HEK293T (cell line): Measurements from ENCODE around the gene ACAN.
A peak's percentile ranks its signal among the peaks of the same experiment; 100 is the strongest.

Experiments
- CTCF ChIA-PET: fragments of 350-600 bp; formaldehyde crosslinking; extraction: SDS; loops from one replicate; lab custom pipeline; 2021; ENCODE audit warnings: antibody characterized with exemption, inconsistent platforms; lab: Yijun Ruan, JAX
- POLR2A ChIA-PET: fragments of 350-600 bp; formaldehyde crosslinking; extraction: SDS; loops from one replicate; lab custom pipeline; 2020; ENCODE audit warnings: antibody characterized with exemption, inconsistent platforms; lab: Yijun Ruan, JAX
- DNase-seq: peaks from one replicate; pipeline ENCODE4 v3.0.0; 2012; ENCODE audit warnings: mixed read lengths; ENCODE audit errors: extremely low spot score
- ARNT ChIP-seq: fragments of 450-650 bp; IDR thresholded peaks from 2 replicates; pipeline ENCODE4 v1.6.1; 2017; ENCODE audit warnings: mild to moderate bottlenecking
- BHLHE40 ChIP-seq: fragments of 450-650 bp; IDR thresholded peaks from 2 replicates; pipeline ENCODE4 v1.6.1; 2016; ENCODE audit warnings: mild to moderate bottlenecking, moderate library complexity, borderline replicate concordance
- CTBP1 ChIP-seq: fragments of 450-650 bp; IDR thresholded peaks from 2 replicates; pipeline ENCODE4 v1.6.1; 2016; ENCODE audit warnings: borderline replicate concordance
- ELF4 ChIP-seq: fragments of 450-650 bp; IDR thresholded peaks from 2 replicates; pipeline ENCODE4 v1.6.1; 2017; ENCODE audit warnings: antibody characterized with exemption
- FOXA1 ChIP-seq: fragments of 450-650 bp; IDR thresholded peaks from 2 replicates; pipeline ENCODE4 v1.6.1; 2016; ENCODE audit warnings: mild to moderate bottlenecking
- FOXK2 ChIP-seq: fragments of 450-650 bp; IDR thresholded peaks from 2 replicates; pipeline ENCODE4 v1.6.1; 2016; ENCODE audit warnings: mild to moderate bottlenecking
- FOXM1 ChIP-seq: fragments of 450-650 bp; IDR thresholded peaks from 2 replicates; pipeline ENCODE4 v1.6.1; 2017; ENCODE audit warnings: mild to moderate bottlenecking, borderline replicate concordance
- HDGF ChIP-seq: fragments of 450-650 bp; IDR thresholded peaks from 2 replicates; pipeline ENCODE4 v1.6.1; 2017; ENCODE audit warnings: antibody characterized with exemption, borderline replicate concordance
- L3MBTL2 ChIP-seq: fragments of 450-650 bp; conservative IDR thresholded peaks from 2 replicates; pipeline ENCODE4 v1.6.1; 2016; ENCODE audit warnings: mild to moderate bottlenecking
- LEF1 ChIP-seq: fragments of 450-650 bp; IDR thresholded peaks from 2 replicates; pipeline ENCODE4 v1.6.1; 2017; ENCODE audit warnings: mild to moderate bottlenecking, borderline replicate concordance
- NFRKB ChIP-seq: fragments of 450-650 bp; IDR thresholded peaks from 2 replicates; pipeline ENCODE4 v1.6.1; 2016; ENCODE audit warnings: mild to moderate bottlenecking, moderate library complexity
- SP1 ChIP-seq: fragments of 450-650 bp; IDR thresholded peaks from 2 replicates; pipeline ENCODE4 v1.6.1; 2017
- SUZ12 ChIP-seq: fragments of 450-650 bp; IDR thresholded peaks from 2 replicates; pipeline ENCODE4 v1.6.1; 2016; ENCODE audit warnings: mild to moderate bottlenecking
- TARDBP ChIP-seq: fragments of 450-650 bp; IDR thresholded peaks from 2 replicates; pipeline ENCODE4 v1.6.1; 2016
- ZNF384 ChIP-seq: fragments of 450-650 bp; IDR thresholded peaks from 2 replicates; pipeline ENCODE4 v1.6.1; 2016
- TF ChIP-seq, protein P1 (sequence below): fragments of 450-650 bp; IDR thresholded peaks from 2 replicates; pipeline ENCODE4 v1.6.1; 2016

ACAN gene

DNA sequence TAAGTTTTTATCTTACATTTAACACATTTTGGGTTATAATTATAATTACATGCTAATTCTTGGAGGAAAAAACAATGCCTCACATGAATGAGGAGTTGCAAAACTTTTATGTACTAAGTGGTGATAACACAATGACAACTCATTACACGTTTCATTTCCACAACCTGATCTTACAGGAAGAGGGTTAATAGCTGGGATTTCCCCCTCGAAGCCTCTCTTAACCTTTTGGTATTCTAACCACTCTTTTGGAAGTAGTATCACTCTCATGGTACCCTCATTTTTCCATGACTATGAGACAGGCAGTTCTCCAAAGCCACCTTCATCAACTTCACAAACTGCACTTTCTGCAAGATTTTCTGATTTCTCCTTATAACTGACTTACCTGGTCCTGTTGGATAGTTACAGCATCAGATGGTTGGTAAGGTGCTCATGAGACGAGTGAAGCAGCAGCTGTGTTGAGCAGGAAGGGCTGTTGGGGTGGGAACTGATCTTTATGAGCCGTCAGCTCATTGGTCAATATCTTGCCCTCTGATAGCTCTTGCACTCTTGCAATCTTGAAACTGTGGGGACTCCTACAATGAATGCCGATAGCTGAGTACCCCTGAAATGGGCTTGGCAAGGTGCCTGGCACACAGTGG, 41.6 kb downstream of the ACAN start:
- no peak for DNase-seq
- no peak for TF ChIP-seq FOXM1
- TF ChIP-seq SUZ12, result no peak
- no peak for TF ChIP-seq HDGF
- no peak for TF ChIP-seq CTBP1
- no peak for TF ChIP-seq BHLHE40
- TF ChIP-seq SP1, result no peak
- TF ChIP-seq, protein P1, sequence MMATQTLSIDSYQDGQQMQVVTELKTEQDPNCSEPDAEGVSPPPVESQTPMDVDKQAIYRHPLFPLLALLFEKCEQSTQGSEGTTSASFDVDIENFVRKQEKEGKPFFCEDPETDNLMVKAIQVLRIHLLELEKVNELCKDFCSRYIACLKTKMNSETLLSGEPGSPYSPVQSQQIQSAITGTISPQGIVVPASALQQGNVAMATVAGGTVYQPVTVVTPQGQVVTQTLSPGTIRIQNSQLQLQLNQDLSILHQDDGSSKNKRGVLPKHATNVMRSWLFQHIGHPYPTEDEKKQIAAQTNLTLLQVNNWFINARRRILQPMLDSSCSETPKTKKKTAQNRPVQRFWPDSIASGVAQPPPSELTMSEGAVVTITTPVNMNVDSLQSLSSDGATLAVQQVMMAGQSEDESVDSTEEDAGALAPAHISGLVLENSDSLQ, result no peak
- TF ChIP-seq ZNF384, result no peak
- CTCF ChIA-PET, result no interaction called here
- POLR2A ChIA-PET, result no interaction called here

DNA sequence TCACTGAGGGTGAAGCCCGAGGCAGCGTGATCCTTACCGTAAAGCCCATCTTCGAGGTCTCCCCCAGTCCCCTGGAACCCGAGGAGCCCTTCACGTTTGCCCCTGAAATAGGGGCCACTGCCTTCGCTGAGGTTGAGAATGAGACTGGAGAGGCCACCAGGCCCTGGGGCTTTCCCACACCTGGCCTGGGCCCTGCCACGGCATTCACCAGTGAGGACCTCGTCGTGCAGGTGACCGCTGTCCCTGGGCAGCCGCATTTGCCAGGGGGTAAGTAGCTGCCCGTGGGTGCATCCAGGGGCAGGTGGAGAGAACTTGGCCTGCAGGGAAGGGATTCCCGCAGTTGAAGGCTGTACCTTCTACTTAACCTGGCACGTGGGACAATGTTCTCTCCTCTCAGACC, 42.4 kb downstream of the ACAN start:
- CTCF ChIA-PET, result no interaction called here
- DNase-seq, result no peak

DNA sequence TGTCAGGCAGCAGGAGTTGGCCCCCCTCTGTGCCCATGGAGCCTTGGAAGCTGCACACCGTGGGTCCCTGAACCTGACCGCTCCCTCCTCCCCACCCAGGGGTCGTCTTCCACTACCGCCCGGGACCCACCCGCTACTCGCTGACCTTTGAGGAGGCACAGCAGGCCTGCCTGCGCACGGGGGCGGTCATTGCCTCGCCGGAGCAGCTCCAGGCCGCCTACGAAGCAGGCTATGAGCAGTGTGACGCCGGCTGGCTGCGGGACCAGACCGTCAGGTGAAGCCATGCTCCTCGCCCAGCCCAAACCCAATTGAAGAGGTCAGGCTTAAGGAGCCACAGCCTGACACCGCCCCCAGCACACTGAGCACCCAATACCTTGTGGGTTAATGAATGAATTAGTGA, 43.9 kb downstream of the ACAN start:
- no peak for TF ChIP-seq FOXA1
- TF ChIP-seq, protein P1, result no peak
- DNase-seq, result no peak
- CTCF ChIA-PET, result no interaction called here
- POLR2A ChIA-PET, result no interaction called here

More for the DNA sequence above, 42.4 kb downstream of the ACAN start:
- no peak for TF ChIP-seq BHLHE40
- TF ChIP-seq ZNF384, result no peak
- no peak for TF ChIP-seq SUZ12
- no peak for TF ChIP-seq SP1
- TF ChIP-seq FOXA1, result no peak
- no peak for TF ChIP-seq HDGF
- no peak for TF ChIP-seq NFRKB
- TF ChIP-seq, protein P1, result no peak
- no peak for TF ChIP-seq ELF4
- TF ChIP-seq LEF1, result no peak
- TF ChIP-seq L3MBTL2, result no peak
- no peak for TF ChIP-seq TARDBP
- no peak for TF ChIP-seq CTBP1
- TF ChIP-seq ARNT, result no peak
- no peak for TF ChIP-seq FOXK2
- TF ChIP-seq FOXM1, result no peak
- POLR2A ChIA-PET, result no interaction called here

DNA sequence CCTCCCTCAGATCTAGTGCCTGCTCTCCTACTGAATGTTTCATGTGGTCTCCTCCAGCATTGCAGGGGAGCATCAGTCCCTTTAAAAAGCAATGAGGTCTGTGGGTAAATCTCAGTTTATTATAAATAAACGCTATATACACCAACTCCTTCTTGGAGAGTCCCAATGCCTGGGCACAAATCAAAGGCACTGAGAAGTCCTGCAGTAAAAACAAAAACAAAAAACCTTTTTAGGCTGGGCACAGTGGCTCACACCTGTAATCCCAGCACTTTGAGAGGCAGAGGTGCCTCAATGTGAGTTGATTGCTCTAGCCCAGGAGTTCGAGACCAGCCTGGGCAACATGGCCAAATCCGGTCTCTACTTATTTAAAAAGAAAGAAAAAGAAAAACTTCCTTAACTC, 45.0 kb downstream of the ACAN start:
- ChIA-PET CTCF (no interaction called here), POLR2A (no interaction called here)
- TF ChIP-seq ELF4 (no peak), FOXA1 (no peak), LEF1 (no peak)
- DNase-seq, result no peak

DNA sequence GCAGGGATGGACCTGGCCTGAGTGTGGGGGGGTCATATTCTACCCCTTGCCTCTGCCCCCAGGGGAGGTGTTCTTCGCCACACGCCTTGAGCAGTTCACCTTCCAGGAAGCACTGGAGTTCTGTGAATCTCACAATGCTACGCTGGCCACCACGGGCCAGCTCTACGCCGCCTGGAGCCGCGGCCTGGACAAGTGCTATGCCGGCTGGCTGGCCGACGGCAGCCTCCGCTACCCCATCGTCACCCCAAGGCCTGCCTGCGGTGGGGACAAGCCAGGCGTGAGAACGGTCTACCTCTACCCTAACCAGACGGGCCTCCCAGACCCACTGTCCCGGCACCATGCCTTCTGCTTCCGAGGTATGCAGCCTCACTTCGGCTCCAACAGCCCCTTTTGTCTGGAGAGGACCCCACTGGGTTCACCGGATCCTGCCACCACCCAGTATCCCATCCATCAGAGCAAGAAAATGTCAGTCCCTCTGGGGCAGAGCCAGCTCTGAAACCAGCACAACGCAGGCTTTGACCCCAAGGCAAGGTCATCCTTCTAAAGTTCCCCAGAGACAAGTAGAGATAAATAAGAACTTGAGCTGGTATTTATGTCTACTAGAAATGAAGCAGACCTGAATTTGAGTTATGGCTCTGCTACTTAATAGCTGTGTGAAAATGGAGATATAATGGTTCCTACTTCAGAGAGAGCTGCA, 46.3 kb downstream of the ACAN start:
- ChIA-PET CTCF (interaction anchor here (0.7 kb wide), 1 partner anchor 12 kb away, joined by 3 read pairs; no protein-coding TSS in a partner anchor), POLR2A (no interaction called here)
- no peak for DNase-seq
- no peak for TF ChIP-seq HDGF
- TF ChIP-seq, protein P1, result 0 out of 2 replicates have a peak, but pooled peaks have one; percentile 10

DNA sequence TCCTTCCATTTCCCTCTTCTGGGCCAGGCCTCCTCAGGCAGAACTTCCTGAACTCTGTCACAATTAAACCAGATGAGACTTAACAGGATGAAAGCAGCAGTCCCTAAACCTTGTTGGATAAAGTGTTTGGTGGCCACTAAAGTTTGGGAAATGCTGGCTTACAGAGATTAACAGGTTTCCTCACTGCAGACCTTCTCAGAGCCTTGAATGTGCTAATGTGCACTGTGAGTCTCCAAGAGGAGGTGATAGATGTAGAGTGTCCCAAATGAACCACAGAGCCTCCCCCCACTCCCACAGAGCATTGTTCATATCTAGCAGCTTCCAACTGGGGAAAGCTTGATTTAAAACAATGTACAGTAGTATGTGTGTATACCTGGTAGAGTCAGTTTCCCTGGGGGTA, 49.2 kb downstream of the ACAN start:
- TF ChIP-seq SUZ12, result no peak
- TF ChIP-seq FOXA1, result no peak
- TF ChIP-seq L3MBTL2, result no peak
- TF ChIP-seq NFRKB, result no peak
- TF ChIP-seq LEF1, result no peak
- TF ChIP-seq HDGF, result no peak
- no peak for TF ChIP-seq TARDBP
- TF ChIP-seq, protein P1, result no peak
- no peak for TF ChIP-seq FOXM1
- no peak for DNase-seq
- CTCF ChIA-PET, result no interaction called here
- POLR2A ChIA-PET, result no interaction called here
